HCT116 (cell line): ENCODE results near the gene REPS2. TPM values are rescaled to one million over a fixed set of nuclear protein-coding genes. Genes with fewer than 3 reads are reported as not detected.

ENCODE experiments used
- ATAC-seq: fragments of 200-7000 bp; cut with Tn5 transposase; 2 replicates; pipeline ENCODE4 v1.9.1; 2020; ENCODE audit warnings: mild to moderate bottlenecking, moderate library complexity
- BruUV-seq: library from RNA; stranded (reverse); fragments of 400-500 nt; replicated peaks from 2 replicates; lab custom pipeline; 2021; lab: Mats Ljungman, UMichigan
- CTCF ChIA-PET: fragments of 300-600 bp; sonication (Branson Sonifier 250); formaldehyde crosslinking; loops from one replicate; lab custom pipeline; 2021; ENCODE audit warnings: antibody characterized with exemption; lab: Charles Lee
- POLR2A ChIA-PET: fragments of 300-600, 350-600 bp; sonication (Branson Sonifier 250); formaldehyde crosslinking; loops from one replicate; lab custom pipeline; 2021; ENCODE audit warnings: antibody characterized with exemption; lab: Charles Lee
- RAD21 ChIA-PET, 2 experiments: fragments of 300-600 bp; sonication (Branson Sonifier 250); formaldehyde crosslinking; loops; one replicate each; lab custom pipeline; 2023; ENCODE audit warnings: low total read pairs in 2 of 2; ENCODE audit not compliant: uncharacterized antibody in 2 of 2, unreplicated experiment in 2 of 2, low non-redundant PET in 1 of 2; lab: Charles Lee
- DNase-seq: peaks from one replicate; pipeline ENCODE4 v3.0.0-alpha.2; 2010; ENCODE audit warnings: low read depth, low spot score
- H2AFZ ChIP-seq: fragments of 200-600 bp; shearing (Covaris generic), sonication (generic); 2 replicates; pipeline ENCODE4 v1.6.1; 2017; ENCODE audit warnings: low read depth, mixed run types, mixed read lengths, antibody characterized with exemption, low read length; ENCODE audit not compliant: poor library complexity, severe bottlenecking
- H3K27ac ChIP-seq: 2 replicates; pipeline ENCODE4 v1.5.1; 2012; ENCODE audit warnings: low read depth, low read length
- H3K27me3 ChIP-seq: fragments of 200-600 bp; sonication (generic); 2 replicates; pipeline ENCODE4 v1.6.1; 2016; ENCODE audit warnings: mixed run types, low read length, mixed read lengths; ENCODE audit not compliant: insufficient read depth
- H3K36me3 ChIP-seq, 2 experiments: fragments of 200-500 bp in 1 of 2; fragments of 200-600 bp in 1 of 2; sonication (Bioruptor generic) in 1 of 2; sonication (generic) in 1 of 2; 2 replicates each; pipeline versions ENCODE4 v1.5.1 to v1.6.1; 2014 to 2016; ENCODE audit warnings: low read length in 2 of 2, inconsistent platforms in 1 of 2, mixed read lengths in 1 of 2, mixed run types in 1 of 2; ENCODE audit not compliant: insufficient read depth in 2 of 2, control insufficient read depth in 1 of 2
- H3K4me1 ChIP-seq, 2 experiments: fragments of 200-600 bp in 1 of 2; sonication (generic) in 1 of 2; 2 replicates each; pipeline versions ENCODE4 v1.5.1 to v1.6.1; 2012 to 2017; ENCODE audit warnings: low read length in 2 of 2, inconsistent platforms in 1 of 2, mild to moderate bottlenecking in 1 of 2, mixed read lengths in 1 of 2, mixed run types in 1 of 2, moderate library complexity in 1 of 2; ENCODE audit not compliant: insufficient read depth in 2 of 2, control insufficient read depth in 1 of 2
- H3K4me2 ChIP-seq: fragments of 200-600 bp; sonication (generic); 2 replicates; pipeline ENCODE4 v1.6.1; 2017; ENCODE audit warnings: mixed run types, low read length, mixed read lengths
- H3K4me3 ChIP-seq, 2 experiments: fragments of 200-600 bp in 1 of 2; sonication (generic) in 1 of 2; replicated peaks in 1 of 2; 2 replicates each; pipeline ENCODE4 v1.5.1; 2011 to 2016; ENCODE audit warnings: low read length in 2 of 2, control low read depth in 1 of 2, low read depth in 1 of 2, mild to moderate bottlenecking in 1 of 2, mixed read lengths in 1 of 2, mixed run types in 1 of 2
- H3K79me2 ChIP-seq: fragments of 200-600 bp; sonication (generic); 2 replicates; pipeline ENCODE4 v1.6.1; 2017; ENCODE audit warnings: mild to moderate bottlenecking, mixed run types, low read length, moderate library complexity, mixed read lengths; ENCODE audit not compliant: insufficient read depth
- H3K9ac ChIP-seq: fragments of 200-600 bp; sonication (generic); 2 replicates; pipeline ENCODE4 v1.6.1; 2016; ENCODE audit warnings: low read length, mixed read lengths
- H3K9me2 ChIP-seq: fragments of 200-600 bp; sonication (generic), shearing (Covaris generic); 2 replicates; pipeline ENCODE4 v1.6.1; 2017; ENCODE audit warnings: mixed run types, mild to moderate bottlenecking, moderate library complexity; ENCODE audit not compliant: insufficient read depth
- H3K9me3 ChIP-seq, 2 experiments: fragments of 200-500 bp in 1 of 2; fragments of 200-600 bp in 1 of 2; sonication (Bioruptor generic) in 1 of 2; sonication (generic) in 1 of 2; 2 replicates each; pipeline ENCODE4 v1.6.1; 2014 to 2017; ENCODE audit warnings: low read length in 2 of 2, mixed read lengths in 2 of 2, inconsistent platforms in 1 of 2, low read depth in 1 of 2, mild to moderate bottlenecking in 1 of 2, mixed run types in 1 of 2, moderate library complexity in 1 of 2; ENCODE audit not compliant: control insufficient read depth in 1 of 2, insufficient read depth in 1 of 2
- H4K20me1 ChIP-seq: fragments of 200-600 bp; sonication (generic), shearing (Covaris generic); 2 replicates; pipeline ENCODE4 v1.6.1; 2017; ENCODE audit warnings: mixed run types, mild to moderate bottlenecking, moderate library complexity; ENCODE audit not compliant: insufficient read depth
- MAX ChIP-seq: IDR thresholded peaks from 2 replicates; pipeline ENCODE4 v1.6.1; 2012
- SRF ChIP-seq: IDR thresholded peaks from 2 replicates; pipeline ENCODE4 v1.6.1; 2012; ENCODE audit warnings: low read depth
- TCF7L2 ChIP-seq: IDR thresholded peaks from 2 replicates; pipeline ENCODE4 v1.7.0; 2011; ENCODE audit warnings: borderline replicate concordance, inconsistent platforms; ENCODE audit not compliant: insufficient read depth, insufficient read length; ENCODE audit errors: extremely low read depth
- intact Hi-C: fragments of 100-400 bp; cut with micrococcal nuclease; formaldehyde crosslinking; loops from 2 replicates; pipeline ENCODE4 v1.10.0; 2022
- total RNA-seq: library from RNA; stranded (reverse); gene quantifications from one replicate; pipeline ENCODE4 v1.2.1, GENCODE V29; 2021; ENCODE audit not compliant: unreplicated experiment

REPS2 gene
- total RNA-seq, 1 experiment from 2014 or later = 4.5 TPM

- Histone ChIP-seq H3K27ac (no peak overlapping the region), H3K36me3 (no peaks in the 10 kb centered on the region), H4K20me1 (no peaks in the 10 kb centered on the region), H3K4me3 (no peak overlapping the region), H3K79me2 (no peaks in the 10 kb centered on the region), H3K4me2 (no peak overlapping the region), H3K9me2 (no peaks in the 10 kb centered on the region), H3K27me3 (no peaks in the 10 kb centered on the region), H2AFZ (no peak overlapping the region), H3K9ac (no peak overlapping the region), H3K4me1 (no peaks in the 10 kb centered on the region), H3K9me3 (no peaks in the 10 kb centered on the region)
- DNase-seq (no peak), ATAC-seq (no peak)
- POLR2A ChIA-PET = no interaction called here
- TF ChIP-seq SRF = no peak
- BruUV-seq = no TSS peak
- intact Hi-C loops = no loop called here
- RAD21 ChIA-PET = no interaction called here
- CTCF ChIA-PET = no interaction called here
These were observed 26.4 kb upstream of the REPS2 start for GRCh38 chrX:16920075-16920474.

- no peaks in the 10 kb centered on the region for H4K20me1 ChIP-seq
- ChIA-PET POLR2A (no interaction called here), RAD21 (no interaction called here), CTCF (no interaction called here)
- H3K9me2 ChIP-seq = no peaks in the 10 kb centered on the region
- no peak for DNase-seq
- H2AFZ ChIP-seq = no peak overlapping the region
- no peaks in the 10 kb centered on the region for H3K9me3 ChIP-seq
- H3K4me1 ChIP-seq = no peaks in the 10 kb centered on the region
- no peak for ATAC-seq
- H3K4me3 ChIP-seq = no peak overlapping the region
- TF ChIP-seq TCF7L2 = no peak
- no peak for TF ChIP-seq MAX
- TF ChIP-seq, all 23 proteins: peak for 0
- Histone ChIP-seq H3K4me2 (no peak overlapping the region), H3K9ac (no peak overlapping the region), H3K27me3 (no peaks in the 10 kb centered on the region), H3K36me3 (no peaks in the 10 kb centered on the region), H3K79me2 (no peaks in the 10 kb centered on the region), H3K27ac (no peak overlapping the region)
- intact Hi-C loops = no loop called here
- no TSS peak for BruUV-seq
These were observed 23.3 kb upstream of the REPS2 start for GRCh38 chrX:16923157-16923556.
